Fibroblast of skin of left quadriceps (primary cell): ENCODE results near the gene NAPB.
"Not testable (repeated sequence)": the region's sequence is repeated elsewhere in the genome, so short reads cannot be mapped to it uniquely, and the experiment has no call there.

Source experiments
- DNase-seq, 2 experiments: peaks; one replicate each; pipeline ENCODE4 v3.0.0-alpha.2; 2013; ENCODE audit warnings: low read depth in 2 of 2

Gene NAPB

DNA sequence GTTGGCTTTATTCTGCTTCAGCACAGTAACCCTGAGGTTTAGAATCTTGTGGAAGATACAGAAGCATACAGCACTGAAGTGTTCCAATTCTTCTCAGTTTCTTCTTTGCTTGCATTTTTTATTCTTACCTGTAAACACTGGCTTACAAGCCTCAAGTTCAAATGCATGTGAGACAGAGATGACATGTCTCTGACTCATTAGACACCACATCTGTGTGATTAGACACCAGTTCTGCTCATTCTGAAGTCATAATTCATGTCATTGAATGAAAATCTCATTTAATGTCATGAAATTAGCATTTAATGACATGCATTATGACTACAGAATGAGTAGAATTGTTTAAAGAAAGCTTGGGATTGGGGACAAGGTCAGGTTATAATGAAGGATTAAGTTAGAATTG is 53.5 kb downstream of the NAPB start:
- no peak for DNase-seq

DNA sequence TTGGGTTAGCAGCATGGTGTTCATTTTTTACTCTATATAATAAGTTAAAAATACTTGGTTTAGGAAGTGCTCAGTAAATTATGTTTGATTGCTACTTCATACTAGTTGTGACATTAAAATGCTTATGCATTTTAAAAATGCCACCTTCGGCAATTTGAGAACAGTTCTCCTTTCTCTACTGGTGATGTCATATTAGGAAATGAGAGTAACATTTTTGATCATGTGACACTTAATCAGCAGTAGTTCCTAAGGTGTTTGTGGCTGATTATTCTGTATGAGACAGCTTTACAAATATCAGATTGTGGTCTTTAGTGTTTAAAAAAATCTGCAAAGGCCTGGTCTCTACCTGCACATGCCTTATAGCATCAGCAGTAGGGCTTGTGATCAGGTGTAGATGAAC is 54.9 kb downstream of the NAPB start:
- no peak for DNase-seq

DNA sequence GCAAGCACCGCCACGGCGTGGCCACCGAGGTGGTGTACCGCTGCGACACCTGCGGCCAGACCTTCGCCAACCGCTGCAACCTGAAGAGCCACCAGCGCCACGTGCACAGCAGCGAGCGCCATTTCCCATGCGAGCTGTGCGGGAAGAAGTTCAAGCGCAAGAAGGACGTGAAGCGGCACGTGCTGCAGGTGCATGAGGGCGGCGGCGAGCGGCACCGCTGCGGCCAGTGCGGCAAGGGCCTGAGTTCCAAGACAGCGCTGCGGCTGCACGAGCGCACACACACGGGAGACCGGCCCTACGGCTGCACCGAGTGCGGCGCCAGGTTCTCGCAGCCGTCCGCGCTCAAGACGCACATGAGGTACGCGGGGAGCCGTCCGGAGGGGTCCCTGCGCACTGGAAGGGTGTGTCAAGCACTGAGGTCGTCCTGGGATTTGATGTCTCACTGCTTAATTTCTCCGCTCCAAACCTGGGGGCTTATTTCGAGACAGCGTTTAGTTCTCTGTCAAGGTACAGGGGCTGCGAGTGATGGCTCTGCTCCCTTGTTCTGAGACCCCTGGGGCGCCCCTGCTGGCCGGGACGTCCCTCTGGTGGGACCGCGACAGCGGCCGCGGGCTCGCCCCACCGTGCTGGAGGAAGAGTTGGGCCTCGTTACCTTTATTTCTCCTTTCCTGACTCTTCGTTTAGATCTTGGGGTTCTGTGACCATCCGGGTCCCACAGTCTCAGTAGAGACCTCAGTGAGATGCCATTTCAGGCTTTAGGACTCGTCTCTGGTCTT is 55.7 kb downstream of the NAPB start:
- DNase-seq: no peak

DNA sequence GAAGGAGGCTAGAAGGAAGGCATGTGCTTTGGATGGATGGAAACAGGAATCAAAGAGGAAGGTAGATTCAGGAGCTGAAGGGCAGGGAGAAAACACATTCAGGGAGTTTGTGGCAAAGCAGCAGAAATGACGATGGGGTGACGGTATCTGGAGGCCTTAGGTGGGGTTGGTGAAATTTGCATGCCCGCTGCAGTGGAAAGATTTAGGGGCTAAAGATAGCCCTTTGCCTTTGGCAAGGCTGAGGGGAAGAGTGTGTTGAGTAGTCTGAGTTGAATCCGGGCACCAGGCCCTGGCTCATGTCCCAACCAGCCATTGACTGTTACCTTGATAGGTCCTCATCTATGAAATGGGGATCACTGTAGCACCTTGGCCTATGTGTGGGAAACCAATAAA is 58.0 kb downstream of the NAPB start:
- no peak for DNase-seq

DNA sequence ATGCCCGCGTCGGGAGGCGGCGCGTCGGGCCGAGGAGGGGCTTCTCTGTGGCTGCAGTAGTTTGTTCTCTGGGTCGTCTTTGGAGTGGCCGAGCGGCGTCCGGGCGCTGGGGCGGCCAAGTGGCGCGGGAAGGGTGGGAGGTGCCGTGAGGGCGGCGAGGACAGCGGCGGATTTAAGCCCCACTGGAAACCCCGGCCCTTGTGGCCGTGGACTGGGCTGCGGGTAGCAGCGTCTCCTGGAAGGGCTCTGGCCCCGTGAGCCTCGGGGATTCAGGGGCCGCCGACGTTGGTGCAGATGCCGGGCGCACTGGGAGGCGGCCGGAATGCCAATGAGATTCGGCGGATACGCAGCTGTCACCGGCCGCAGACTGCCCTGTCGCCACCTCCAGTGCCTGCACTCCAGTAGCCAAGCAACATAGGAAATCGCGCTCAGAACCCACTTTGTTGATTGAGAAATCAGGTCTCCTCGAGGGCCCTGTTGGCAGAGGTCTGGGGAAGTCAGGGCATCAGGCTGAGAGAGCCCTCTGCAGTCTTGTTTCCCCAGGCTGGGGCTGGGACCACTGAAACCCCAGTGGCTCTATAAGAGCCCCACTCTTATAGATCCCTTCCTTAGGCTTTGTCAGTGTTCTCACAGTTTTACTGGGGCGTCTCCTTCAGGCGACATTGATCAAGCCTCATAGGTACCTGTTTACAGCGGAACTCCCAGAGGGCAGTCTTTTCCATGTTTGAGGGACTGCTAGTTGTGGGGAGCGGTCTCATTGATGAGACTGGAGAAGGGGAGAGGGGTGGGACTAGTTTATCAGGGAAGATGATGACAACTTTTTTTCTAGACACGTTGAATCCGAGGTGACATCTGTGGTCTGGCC is 58.7 kb downstream of the NAPB start:
- DNase-seq: no peak

DNA sequence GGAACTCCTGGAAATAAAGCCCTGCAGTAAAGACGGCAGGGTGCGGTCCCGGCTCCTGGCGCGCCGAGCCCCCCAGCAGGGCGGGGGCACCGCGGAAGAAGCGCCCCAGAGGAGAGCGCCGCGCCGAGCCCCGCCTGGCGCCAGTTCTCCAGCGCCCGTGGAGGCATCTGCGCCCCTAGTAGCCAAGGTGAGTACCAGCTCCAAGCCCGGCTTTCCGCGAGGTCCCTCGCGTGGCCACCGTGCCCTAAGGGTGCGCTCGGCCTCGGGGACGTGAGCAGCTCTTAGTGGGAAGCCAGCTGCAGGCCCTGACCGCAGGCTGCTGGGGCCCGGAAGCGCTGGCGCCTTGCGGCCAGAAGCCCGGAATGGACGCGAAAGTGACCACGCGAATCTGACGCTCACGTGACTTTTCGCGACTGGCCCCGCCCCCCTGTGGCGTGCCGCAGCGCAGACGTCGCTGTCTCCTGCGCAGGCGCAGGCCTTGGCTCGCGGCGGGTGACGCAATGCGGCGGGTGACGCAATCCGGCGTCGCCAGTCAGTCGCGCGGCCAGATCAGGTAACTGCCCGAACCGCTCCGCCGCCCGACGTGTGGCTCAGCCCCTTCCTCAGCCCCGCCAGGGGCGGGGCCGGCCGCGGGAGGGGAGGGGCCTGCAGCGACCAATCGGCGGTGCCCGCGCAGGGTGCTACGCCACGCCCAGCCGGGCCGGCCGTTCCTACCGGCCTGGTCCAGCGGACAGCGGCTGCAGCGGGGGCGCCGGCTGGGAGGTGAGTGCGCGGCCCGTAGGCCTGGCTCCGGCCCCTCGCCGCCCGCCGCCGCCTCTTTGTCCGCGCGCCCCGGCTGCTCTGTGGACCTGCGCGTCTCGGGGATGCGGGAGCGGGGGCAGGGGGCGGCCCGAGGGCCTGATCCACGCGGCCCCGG is 59.6 kb downstream of the NAPB start, which contains the start of gene GZF1:
Gene GZF1, plus strand, starts transcription at position 707 of the 916 bp plus-strand sequence. CDS start 2,202 bp downstream, outside the sequence.
- peak; percentile 95 to 96 for DNase-seq

DNA sequence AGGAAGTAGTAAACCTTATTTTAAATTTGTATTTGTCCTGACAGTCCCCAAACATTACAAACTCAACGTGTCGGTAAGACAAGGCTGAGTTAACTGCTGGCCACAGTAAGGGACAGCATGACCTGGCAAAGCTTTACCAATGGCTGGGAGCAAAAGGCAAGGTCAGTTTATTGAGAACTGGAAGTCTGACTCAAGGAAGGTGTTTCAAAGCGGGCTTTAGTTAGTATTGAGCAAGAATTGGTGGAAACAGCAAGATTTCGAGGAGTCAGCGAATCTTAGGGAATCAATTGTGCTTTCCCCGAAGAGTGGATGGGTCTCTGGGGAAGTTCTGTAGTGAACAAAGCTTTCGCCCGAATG is 60.2 kb downstream of the NAPB start:
- no peak for DNase-seq

DNA sequence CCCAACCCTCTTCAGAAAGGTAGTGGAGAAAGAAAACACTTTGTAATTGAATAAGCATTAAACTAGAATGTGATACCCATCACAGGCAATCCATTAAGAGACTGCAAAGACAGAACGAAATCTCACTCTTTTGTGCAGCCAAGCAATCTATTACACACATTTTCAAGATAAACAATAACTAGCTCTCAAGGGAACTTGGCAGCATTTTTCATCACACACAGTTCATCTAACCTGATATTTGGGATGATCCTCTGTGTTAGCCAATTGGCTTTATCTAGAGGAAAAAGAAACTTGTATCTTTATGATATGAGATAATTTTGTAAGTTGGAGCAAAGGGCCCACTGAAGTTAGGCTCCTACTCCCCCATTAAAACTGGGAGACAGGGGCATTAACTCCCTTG is 60.8 kb downstream of the NAPB start:
- DNase-seq: no peak

DNA sequence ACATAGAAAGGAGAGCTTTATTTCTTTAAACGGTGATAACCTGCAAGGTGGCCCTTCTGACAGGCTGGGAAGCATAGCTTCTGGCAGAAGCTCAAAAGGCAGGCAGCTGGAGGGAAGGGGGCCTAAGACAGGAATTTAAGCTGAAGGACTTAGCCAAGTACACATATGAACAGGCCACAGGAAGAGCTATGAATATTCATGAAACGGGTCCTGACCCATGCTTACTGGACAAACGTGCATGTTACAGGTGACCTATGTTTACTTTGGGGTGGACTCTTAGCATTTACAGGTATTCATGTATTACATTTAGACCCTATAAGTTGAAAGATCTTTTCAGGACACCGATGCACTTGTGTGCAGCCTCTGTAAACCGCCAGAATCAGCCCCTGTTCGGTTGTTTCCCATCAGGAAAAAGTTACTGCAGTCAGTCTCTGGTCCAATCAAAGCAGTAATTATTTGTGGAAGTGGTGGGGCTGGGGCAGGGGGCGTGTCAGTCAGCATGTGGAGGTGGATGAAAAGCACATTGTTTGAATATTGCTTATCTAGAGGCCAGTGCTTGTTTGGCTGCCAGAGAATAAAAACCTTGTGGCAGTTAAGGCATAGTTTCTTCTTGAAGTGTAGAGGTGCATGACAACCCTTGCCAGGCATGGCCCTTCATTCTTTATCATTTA is 62.2 kb downstream of the NAPB start:
- no peak for DNase-seq

DNA sequence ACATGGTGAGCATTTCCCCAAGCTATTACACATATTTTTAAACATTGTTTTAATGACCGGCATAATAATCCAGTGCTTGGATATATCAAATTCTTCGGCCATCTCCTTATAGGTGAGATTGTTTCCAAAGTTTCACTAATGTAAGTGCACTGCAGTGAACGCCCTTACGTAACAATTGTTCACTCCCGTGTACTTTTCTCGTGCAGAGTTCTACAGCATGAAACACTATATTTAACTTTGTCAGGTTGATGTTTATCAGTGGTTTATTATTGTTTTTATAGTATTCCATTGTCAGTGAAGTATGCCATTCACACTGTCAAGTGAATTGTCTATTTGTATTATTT is 62.8 kb downstream of the NAPB start:
- DNase-seq: no peak

DNA sequence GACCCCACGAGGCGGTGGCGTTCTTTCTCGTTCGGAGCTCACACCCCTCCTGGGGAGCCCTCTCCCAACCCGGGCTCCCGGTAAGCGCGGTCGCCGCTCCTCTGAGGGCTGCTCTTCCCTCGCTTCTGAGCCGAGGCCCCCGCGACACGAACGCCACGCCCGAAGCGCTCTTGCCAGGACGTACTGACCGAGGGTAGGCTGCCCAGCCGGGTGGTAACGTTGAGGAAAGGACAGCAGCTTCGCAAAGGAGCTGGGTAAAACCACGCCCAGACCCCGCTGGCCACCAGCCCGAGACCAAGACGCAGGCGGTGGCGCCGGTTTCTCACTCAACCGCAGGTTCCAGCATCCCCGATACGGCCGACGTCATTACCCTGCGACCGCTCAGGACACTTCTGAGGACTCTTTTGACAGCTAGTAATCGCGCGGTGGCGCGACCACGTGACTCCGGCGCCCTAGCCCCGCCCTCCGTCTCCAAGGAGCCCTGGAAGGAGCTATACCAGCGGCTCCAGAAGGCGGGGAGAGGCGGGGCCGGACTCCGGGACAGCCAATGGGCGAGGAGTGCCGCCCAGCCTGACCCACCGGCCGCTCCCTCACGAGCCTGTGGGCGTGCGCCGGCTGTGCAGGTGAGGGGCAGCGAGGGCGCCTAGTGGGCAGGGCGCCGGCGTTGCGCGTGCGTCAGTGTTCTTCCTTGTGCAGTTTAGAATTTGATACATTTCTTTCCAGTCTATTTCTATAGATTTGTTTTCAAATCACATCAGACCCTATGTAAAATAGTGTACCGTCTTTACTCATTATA is 63.3 kb downstream of the NAPB start:
- DNase-seq: peak; percentile 99

DNA sequence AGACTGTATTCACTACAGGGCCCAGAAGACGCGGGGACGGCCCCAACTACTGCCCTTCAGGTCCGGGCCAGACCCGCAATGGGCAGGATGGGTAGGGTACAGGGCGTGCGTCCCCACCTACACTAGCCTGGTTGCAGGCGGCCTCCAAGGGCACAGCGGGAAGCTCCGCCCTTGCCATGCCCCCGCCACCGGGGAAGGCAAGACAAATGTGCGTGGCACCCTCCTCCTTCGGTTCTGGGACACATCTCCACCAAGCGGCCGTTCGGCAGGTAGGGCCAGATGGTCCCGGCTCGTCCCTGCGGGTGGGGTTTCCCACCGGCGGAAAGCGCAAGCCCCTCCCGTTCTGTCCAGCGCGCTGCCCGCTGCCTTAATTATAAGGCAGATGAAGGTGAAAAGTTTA is 65.1 kb downstream of the NAPB start:
- no peak for DNase-seq

DNA sequence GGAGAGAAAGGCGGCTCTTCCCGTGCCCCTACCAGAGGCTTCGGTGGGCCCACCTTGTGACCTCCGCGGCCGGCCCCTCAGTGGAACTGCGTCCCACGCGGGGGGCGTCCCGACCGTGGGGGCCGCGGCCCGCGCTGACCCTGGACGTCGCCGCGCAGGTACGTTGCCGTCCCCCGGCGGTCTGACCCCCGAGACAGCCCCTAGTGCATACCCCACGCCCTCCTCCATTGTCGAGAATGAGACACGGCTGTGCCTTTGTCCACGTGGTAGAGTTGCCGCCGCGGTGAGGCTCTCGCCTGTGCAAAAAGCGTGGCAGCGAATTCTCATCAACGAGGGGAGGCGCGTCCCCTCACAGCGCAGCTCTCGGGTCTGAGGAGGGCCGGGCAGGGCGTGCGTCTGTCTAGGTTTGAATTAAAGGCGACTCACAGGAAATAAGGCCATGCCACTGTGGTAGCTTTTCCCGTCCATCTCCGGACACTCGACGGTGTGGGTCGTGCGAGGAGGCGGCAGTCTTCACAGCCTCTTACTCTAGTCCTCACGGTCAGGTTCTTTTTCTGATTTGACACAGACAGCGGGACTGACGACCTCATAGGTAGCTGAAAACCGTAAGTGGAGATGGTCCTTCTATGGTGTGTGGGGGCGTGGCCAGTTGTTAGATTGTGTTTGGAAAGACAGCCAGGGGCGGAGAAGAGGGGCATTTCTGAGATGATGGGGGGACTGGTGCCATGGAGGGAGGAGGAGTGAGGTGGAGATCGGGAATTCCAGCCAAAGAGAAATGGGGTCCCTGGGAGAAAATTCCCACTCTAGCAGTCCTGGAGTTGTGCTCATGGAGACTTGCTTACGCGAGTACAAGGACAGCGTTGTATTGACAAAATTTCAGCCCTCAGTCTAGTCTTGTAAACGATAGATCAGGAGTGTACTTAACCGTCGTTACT is 70.1 kb downstream of the NAPB start:
- no peak for DNase-seq

DNA sequence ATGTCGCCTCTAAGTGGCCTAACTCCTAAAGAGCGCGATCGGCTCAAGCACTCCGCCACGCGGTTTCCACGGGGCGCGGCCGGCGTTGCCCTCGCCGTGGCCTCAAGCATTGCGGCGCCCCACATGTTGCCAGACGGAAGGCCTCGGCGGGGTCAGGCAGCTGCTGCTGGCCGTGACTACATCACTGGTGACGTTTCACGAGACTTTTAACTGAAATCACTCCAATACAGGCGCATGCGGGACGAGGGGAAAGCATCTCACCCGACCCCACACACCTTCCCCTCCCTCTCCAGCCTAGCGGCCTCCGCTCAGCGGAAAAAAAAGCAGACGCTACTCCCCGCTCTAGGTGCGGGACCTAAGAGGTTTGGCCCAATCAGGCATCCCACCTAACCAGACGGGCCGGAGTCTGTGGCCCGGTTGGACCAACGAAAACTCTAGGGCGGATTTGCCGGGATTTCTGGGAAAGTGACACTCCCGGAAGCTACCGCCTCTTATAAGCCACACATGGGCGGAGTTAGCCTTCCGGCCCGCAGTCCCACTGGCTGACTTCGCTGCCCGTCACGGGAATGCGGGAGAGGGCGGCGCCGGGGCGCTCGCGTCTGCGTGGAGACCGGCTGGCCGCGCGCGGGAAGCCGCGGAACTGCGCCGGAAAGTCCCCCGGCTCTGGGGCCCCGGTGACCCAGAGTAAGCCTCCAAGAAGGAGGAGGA is 70.9 kb downstream of the NAPB start, which contains the start of gene NXT1:
Gene NXT1, plus strand, starts transcription at position 596 of the 708 bp plus-strand sequence. CDS start 3,251 bp downstream, outside the sequence.
- DNase-seq: peak; percentile 98

DNA sequence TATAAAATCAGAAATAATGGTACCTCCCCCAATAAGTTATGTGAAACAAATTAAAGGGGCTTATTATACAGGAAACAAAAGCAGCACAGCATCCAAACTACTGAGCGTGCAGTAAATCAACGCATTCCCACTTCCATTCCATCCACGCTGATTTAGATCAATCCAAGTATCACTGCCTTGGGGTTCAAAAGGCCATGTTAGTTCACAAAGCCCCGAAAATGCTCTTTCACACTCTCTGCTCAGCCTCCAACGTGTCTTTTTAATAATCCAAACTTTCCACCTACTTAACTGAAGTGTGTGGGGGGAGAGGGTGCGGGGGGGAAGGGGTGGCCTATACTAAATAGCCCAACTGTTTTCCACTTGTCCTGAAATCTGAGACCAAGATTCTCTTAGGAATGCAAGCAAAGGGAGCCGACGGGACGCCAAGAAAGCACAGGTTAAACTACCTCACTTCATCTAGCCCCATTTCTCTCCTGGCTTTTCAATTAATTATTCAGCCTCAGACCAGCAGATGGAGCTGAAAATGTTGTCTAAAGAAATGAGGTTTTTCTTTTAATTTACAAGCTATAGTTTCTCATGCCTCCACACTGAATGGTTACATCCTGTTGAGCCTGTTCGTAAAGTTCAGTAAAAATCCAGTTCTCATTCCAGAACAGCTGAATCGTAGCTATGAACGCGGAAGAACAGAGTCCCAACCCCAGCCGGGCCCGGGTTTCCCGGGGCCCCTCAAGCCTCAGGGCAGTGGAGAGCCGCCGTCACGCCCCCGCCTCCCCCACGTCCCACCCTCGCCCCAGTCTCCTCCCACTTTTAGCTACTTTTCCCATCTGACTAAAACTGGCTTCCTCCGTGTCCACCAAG is 71.7 kb downstream of the NAPB start:
- DNase-seq: peak in 1 of 2 experiments; percentile 41

DNA sequence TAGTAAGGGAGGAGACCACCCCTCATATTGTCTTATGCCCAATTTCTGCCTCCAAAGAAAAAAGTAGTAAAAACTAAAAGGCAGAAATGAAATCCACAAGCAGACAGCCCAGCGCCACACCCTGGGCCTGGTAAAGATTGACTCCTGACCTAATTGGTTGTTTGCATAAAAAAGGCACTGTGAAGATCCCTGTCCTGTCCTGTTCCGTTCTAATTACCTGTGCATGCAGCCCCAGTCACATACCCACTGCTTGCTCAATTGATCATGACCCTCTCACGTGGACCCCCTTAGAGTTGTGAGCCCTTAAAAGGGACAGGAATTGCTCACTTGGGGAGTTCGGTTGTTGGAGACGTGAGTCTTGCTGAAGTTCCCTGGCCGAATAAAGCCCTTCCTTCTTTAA is 72.8 kb downstream of the NAPB start:
- not testable (repeated sequence) for DNase-seq

DNA sequence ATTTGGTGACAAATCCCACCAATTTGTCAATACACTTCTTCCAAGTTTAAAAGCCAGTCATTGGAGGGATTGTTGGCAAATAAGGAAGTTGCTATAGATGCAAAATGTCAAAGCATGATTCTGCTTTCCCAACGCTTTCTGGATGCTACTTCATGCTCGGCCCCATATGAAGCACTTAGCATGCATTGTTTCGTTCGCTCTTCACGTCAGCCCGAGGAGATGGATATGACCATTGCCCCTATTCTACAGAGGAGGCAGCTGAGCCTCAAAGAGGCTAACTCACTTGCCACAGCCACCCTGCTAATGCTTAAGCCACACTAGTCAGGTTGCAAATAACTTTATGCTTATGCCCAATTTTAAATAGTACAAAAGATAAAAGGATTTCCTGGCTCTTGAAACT is 73.5 kb downstream of the NAPB start:
- no peak for DNase-seq

DNA sequence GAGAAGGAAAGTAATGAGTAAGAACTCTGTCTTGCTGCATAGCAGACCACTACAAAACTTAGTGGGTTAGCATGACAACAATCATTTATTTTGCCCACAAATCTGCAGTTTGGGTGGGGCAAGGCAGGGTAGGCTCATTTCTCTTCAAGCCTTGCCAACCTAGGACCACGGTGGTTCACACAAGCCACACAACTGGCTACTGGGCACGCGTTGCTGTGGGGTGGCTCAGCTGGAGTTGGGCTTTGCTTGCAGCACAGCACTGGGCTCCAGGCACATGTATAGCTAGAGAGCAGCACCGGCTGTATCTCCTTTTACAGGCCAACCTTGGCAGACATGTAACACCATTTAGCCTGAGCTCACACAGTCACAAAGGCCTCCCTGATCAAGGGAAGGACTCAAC is 75.3 kb downstream of the NAPB start:
- no peak for DNase-seq
